GM19452 (cell line): ENCODE data around the gene SLC27A2.
"Not testable (repeated sequence)": the region's sequence is repeated elsewhere in the genome, so short reads cannot be mapped to it uniquely, and the experiment has no call there.

Experiments
- ATAC-seq: cut with Tn5 transposase; IDR thresholded peaks from one replicate; pipeline ENCODE4 v1.9.1; 2021; ENCODE audit not compliant: unreplicated experiment

The SLC27A2 gene

DNA sequence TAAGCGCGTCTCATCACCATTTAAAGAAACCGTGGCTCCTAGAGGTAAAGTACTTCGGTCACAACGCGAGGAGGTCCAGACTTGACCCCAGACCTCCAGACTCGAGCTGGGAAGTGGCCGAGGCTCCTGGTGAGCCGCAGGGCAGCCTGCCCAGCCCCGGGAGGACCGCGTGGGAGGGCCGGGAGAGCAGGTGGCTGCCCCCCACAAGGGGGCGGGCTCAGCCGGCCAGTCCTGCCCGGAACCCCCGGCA lies at the start of gene SLC27A2:
TSS of gene SLC27A2 (plus strand) at position 228 of the 250 bp plus-strand sequence. CDS start 232 bp downstream, outside the sequence.
- ATAC-seq: peak; percentile 52

DNA sequence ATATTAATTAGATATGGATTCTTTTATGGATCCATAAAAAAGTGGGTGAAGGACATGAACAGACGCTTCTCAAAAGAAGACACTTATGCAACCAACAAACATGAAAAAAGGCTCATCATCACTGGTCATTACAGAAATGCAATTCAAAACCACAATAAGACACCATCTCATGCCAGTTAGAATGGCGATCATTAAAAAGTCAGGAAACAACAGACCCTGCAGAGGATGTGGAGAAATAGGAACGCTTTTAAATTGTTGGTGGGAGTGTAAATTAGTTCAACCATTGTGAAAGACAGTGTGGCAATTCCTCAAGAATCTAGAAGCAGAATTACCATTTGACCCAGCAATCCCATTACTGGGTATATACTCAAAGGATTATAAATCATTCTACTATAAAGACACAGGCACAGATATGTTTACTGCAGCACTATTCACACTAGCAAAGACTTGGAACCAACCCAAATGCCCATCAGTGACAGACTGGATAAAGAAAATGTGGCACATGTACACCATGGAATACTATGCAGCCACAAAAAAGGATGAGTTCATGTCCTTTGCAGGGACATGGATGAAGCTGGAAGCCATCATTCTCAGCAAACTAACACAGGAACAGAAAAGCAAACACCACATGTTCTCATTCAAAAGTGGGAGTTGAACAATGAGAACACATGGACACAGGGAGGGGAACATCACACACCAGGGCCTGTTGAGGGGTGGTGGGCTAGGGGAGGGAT lies 49.6 kb upstream of the SLC27A2 start:
- not testable (repeated sequence) for ATAC-seq

- ATAC-seq: peak; percentile 63
Measured at GRCh38 chr15:50134524-50135024, 47.4 kb upstream of the SLC27A2 start.

GRCh38 chr15:50135031-50135551 lies 46.9 kb upstream of the SLC27A2 start:
- ATAC-seq: peak; percentile 66

DNA sequence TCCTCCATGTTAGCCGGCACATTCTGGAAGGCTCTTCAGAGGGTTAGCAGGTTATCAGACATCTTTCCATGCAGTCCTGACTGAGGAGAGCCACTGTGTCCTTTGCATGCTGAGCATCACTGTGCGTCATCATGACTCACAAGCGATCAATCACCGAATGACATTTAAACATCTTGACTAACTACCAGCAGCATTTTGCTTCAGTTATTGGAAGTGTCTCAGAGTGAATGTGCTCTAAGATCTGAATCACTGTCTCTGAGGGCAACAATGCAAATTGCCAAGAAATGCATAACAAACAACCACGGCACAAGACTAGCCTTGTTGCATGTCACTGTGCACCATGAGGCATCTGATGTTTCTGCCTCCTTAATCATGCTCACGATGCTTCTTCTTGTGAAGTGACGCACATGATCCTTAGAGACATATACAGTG lies 44.6 kb upstream of the SLC27A2 start:
- no peak for ATAC-seq

GRCh38 chr15:50137893-50138292 lies 44.1 kb upstream of the SLC27A2 start:
- no peak for ATAC-seq

DNA sequence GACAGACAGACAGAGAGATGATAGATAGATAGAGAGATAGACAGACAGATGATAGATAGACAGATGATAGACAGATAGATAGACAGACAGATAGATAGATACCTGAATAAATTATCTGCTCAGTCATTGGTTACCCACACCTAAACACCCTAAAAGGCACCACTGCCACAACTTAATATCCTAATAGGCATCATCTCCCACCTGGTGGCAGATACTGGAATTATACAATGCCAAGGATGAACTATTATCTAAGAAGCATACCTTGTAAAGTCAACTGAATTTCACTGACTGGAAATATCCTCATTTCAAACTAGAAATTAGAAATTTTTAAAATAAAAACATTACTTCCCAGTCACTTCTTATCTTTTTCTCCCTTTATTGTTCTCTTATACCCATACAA lies 43.6 kb upstream of the SLC27A2 start:
- ATAC-seq: no peak

DNA sequence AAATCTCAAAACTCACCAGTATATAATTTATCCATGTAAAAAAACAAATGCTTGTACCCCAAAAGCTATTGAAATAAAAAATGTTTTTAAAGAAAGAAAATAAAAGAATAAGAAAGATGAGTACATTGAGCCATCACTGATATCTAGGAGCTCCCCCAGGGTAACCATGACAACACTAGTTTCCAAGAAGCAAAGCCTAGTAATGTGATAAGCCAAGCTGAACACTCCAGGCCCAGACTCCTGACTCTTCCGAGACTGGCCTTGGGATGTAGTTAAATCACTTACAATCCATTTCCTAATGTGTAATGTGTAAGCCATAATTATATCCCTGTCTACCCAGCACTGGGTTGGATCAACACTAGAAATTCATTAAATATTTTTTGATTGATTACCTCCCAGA lies 41.9 kb upstream of the SLC27A2 start:
- no peak for ATAC-seq

DNA sequence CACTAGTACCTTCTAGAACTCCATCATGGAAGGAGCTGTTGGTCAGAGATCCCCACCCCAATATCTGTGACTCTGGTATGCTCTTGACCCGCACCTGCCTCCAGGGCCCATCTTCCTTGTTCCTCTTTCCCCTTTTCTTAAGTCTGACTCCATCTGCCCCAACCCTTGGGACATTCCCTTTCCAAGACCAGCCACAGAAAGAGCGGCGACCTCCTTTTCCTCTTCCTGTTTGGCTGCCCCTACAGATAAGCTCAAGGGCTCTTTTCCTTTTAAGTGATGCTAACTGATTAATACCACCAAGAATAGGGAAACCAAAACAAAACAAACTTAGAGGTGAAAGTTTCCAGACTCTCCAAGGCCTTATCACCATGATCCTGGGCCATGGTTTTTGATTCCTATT lies 41.0 kb upstream of the SLC27A2 start:
- ATAC-seq: no peak

- no peak for ATAC-seq
Measured at GRCh38 chr15:50141856-50142255, 40.1 kb upstream of the SLC27A2 start.

GRCh38 chr15:50143255-50143860 lies 38.6 kb upstream of the SLC27A2 start:
- no peak for ATAC-seq

- no peak for ATAC-seq
Measured at GRCh38 chr15:50144341-50145120, 37.5 kb upstream of the SLC27A2 start.

GRCh38 chr15:50145451-50145872 lies 36.5 kb upstream of the SLC27A2 start:
- no peak for ATAC-seq

GRCh38 chr15:50146632-50147031 lies 35.4 kb upstream of the SLC27A2 start:
- ATAC-seq: no peak

GRCh38 chr15:50148362-50148963 lies 33.5 kb upstream of the SLC27A2 start:
- no peak for ATAC-seq

GRCh38 chr15:50149090-50149489 lies 32.9 kb upstream of the SLC27A2 start:
- ATAC-seq: no peak

DNA sequence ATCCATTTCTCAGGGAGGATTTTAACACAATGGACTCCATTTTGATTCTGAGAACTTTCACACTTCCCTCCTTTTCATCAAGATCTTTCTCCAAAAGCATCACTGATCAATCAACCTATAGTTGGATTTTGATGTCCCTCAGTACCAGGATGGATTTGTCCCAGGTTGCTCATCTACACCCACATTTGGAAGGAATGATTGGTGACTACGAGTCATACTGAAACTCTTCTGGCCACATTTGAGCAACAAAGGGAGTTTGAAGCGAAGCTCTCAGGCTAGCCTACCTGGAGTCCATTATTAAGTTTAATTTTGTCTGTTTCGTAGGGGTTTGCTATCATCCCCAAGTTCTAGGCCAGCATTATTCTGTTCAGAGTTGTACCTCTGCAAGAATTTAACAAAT lies 31.6 kb upstream of the SLC27A2 start:
- no peak for ATAC-seq

DNA sequence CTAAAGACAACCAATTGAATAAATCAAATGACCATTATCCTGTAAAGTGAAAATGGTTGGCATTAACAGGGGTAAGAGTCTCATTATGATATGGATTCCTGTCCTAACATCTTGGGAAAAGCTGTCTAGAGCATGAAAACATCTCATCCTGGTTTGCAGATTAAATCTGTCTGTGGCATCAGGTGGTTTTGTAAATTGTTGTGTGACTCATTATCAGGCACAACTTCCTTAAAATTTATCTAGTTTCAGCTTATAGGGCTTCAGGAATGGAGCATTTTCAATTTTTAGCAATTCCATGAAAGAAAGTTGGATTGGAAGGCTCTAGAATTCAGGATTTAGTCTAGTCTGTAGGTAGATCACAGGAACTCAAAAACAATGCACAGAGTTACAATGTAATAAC lies 31.1 kb upstream of the SLC27A2 start:
- ATAC-seq: no peak

GRCh38 chr15:50151476-50151875 lies 30.5 kb upstream of the SLC27A2 start:
- ATAC-seq: no peak

GRCh38 chr15:50158236-50158635 lies 23.8 kb upstream of the SLC27A2 start:
- ATAC-seq: not testable (repeated sequence)
